Measurements from ENCODE around the gene L1TD1. TPM values are rescaled to one million over a fixed set of nuclear protein-coding genes. Genes with fewer than 3 reads are reported as not detected.

L1TD1 gene
- total and polyA plus RNA-seq, 2 of the 13 experiments (the other 11 are each of a cell fraction or from before 2014, with no cell fraction given), result not detected

DNA sequence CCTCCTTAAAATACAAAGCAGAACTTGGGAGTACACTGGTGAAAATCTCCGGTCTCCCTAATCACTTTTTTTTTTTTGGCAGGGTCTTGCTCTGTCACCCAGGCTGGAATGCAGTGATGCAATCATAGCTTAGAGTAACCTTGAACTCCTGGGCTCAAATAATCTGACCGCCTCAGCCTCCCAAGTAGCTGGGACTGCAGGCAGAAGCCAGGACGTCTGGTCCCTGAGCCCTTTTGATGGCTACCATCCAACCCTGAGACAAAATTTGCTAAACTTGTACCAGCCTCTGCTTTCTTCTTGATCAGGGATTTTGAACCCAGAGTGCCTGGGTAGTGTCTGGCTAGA, 4.1 kb downstream of the L1TD1 start (continued):
- TF ChIP-seq ZNF570 (CRISPR knock-in tag; IDR thresholded peaks at IDR 0.05; ENCODE audit: borderline replicate concordance), result no peak
- TF ChIP-seq, protein P1, sequence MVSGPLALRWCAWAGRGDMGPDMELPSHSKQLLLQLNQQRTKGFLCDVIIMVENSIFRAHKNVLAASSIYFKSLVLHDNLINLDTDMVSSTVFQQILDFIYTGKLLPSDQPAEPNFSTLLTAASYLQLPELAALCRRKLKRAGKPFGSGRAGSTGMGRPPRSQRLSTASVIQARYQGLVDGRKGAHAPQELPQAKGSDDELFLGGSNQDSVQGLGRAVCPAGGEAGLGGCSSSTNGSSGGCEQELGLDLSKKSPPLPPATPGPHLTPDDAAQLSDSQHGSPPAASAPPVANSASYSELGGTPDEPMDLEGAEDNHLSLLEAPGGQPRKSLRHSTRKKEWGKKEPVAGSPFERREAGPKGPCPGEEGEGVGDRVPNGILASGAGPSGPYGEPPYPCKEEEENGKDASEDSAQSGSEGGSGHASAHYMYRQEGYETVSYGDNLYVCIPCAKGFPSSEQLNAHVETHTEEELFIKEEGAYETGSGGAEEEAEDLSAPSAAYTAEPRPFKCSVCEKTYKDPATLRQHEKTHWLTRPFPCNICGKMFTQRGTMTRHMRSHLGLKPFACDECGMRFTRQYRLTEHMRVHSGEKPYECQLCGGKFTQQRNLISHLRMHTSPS (CRISPR knock-in tag; IDR thresholded peaks at IDR 0.05; ENCODE audit: low read depth), result no peak
- TF ChIP-seq TBP (CRISPR knock-in tag; IDR thresholded peaks at IDR 0.05), result no peak
- TF ChIP-seq ZNF792 (CRISPR knock-in tag; IDR thresholded peaks at IDR 0.05), result no peak
- TF ChIP-seq TGIF2 (CRISPR knock-in tag; IDR thresholded peaks at IDR 0.05), result no peak
- peak; percentile 45; the same call in 1 of the 2 replicates for TF ChIP-seq IRF2 (CRISPR knock-in tag; IDR thresholded peaks at IDR 0.05)
- TF ChIP-seq, protein P2, sequence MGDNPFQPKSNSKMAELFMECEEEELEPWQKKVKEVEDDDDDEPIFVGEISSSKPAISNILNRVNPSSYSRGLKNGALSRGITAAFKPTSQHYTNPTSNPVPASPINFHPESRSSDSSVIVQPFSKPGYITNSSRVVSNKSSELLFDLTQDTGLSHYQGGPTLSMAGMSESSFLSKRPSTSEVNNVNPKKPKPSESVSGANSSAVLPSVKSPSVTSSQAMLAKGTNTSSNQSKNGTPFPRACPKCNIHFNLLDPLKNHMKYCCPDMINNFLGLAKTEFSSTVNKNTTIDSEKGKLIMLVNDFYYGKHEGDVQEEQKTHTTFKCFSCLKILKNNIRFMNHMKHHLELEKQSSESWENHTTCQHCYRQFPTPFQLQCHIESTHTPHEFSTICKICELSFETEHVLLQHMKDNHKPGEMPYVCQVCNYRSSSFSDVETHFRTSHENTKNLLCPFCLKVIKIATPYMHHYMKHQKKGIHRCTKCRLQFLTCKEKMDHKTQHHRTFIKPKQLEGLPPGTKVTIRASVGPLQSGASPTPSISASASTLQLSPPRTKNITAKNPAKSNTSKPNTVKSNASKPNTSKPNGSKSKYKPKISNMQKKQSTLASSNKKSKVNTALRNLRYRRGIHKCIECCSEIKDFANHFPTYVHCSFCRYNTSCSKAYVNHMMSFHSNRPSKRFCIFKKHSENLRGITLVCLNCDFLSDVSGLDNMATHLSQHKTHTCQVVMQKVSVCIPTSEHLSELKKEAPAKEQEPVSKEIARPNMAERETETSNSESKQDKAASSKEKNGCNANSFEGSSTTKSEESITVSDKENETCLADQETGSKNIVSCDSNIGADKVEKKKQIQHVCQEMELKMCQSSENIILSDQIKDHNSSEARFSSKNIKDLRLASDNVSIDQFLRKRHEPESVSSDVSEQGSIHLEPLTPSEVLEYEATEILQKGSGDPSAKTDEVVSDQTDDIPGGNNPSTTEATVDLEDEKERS (CRISPR knock-in tag; IDR thresholded peaks at IDR 0.05), result no peak
- no peak for TF ChIP-seq BRCA1 (CRISPR knock-in tag; IDR thresholded peaks at IDR 0.05)
- TF ChIP-seq ARNTL (CRISPR knock-in tag; IDR thresholded peaks at IDR 0.05), result no peak
- 0 out of 2 replicates have a peak, but pooled peaks have one; percentile 47 for TF ChIP-seq ATF7 (IDR thresholded peaks at IDR 0.05)
- TF ChIP-seq ATF7 (CRISPR knock-in tag; IDR thresholded peaks at IDR 0.05), result peak; percentile 65; the same call in 1 of the 2 replicates
- TF ChIP-seq CHCHD3 (CRISPR knock-in tag; IDR thresholded peaks at IDR 0.05), result no peak
- TF ChIP-seq, protein P3, sequence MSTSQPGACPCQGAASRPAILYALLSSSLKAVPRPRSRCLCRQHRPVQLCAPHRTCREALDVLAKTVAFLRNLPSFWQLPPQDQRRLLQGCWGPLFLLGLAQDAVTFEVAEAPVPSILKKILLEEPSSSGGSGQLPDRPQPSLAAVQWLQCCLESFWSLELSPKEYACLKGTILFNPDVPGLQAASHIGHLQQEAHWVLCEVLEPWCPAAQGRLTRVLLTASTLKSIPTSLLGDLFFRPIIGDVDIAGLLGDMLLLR (CRISPR knock-in tag; IDR thresholded peaks at IDR 0.05), result no peak
- peak; percentile 53; the same call in 1 of the 2 replicates for TF ChIP-seq ZNF292 (CRISPR knock-in tag; IDR thresholded peaks at IDR 0.05; ENCODE audit: borderline replicate concordance, low read depth)
- TF ChIP-seq, protein P4, sequence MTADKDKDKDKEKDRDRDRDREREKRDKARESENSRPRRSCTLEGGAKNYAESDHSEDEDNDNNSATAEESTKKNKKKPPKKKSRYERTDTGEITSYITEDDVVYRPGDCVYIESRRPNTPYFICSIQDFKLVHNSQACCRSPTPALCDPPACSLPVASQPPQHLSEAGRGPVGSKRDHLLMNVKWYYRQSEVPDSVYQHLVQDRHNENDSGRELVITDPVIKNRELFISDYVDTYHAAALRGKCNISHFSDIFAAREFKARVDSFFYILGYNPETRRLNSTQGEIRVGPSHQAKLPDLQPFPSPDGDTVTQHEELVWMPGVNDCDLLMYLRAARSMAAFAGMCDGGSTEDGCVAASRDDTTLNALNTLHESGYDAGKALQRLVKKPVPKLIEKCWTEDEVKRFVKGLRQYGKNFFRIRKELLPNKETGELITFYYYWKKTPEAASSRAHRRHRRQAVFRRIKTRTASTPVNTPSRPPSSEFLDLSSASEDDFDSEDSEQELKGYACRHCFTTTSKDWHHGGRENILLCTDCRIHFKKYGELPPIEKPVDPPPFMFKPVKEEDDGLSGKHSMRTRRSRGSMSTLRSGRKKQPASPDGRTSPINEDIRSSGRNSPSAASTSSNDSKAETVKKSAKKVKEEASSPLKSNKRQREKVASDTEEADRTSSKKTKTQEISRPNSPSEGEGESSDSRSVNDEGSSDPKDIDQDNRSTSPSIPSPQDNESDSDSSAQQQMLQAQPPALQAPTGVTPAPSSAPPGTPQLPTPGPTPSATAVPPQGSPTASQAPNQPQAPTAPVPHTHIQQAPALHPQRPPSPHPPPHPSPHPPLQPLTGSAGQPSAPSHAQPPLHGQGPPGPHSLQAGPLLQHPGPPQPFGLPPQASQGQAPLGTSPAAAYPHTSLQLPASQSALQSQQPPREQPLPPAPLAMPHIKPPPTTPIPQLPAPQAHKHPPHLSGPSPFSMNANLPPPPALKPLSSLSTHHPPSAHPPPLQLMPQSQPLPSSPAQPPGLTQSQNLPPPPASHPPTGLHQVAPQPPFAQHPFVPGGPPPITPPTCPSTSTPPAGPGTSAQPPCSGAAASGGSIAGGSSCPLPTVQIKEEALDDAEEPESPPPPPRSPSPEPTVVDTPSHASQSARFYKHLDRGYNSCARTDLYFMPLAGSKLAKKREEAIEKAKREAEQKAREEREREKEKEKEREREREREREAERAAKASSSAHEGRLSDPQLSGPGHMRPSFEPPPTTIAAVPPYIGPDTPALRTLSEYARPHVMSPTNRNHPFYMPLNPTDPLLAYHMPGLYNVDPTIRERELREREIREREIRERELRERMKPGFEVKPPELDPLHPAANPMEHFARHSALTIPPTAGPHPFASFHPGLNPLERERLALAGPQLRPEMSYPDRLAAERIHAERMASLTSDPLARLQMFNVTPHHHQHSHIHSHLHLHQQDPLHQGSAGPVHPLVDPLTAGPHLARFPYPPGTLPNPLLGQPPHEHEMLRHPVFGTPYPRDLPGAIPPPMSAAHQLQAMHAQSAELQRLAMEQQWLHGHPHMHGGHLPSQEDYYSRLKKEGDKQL (CRISPR knock-in tag; IDR thresholded peaks at IDR 0.05; ENCODE audit: low read depth), result peak; percentile 55; the same call in 1 of the 2 replicates
- no peak for TF ChIP-seq ZC3H13 (CRISPR knock-in tag; IDR thresholded peaks at IDR 0.05)
- no peak for TF ChIP-seq ZNF564 (CRISPR knock-in tag; IDR thresholded peaks at IDR 0.05)
- 0 out of 2 replicates have a peak, but pooled peaks have one; percentile 60 for TF ChIP-seq KDM1A (CRISPR knock-in tag; IDR thresholded peaks at IDR 0.05)
- TF ChIP-seq TMF1 (CRISPR knock-in tag; IDR thresholded peaks at IDR 0.05; ENCODE audit: low read depth), result no peak
- no peak for TF ChIP-seq AHR (CRISPR knock-in tag; IDR thresholded peaks at IDR 0.05)
- no peak for TF ChIP-seq ZKSCAN5 (CRISPR knock-in tag; IDR thresholded peaks at IDR 0.05)
